GM20431 (cell line): ENCODE results near the gene IL21R.

Source experiments
- in situ Hi-C: fragments of 300-500 bp; cut with MseI, MboI; formaldehyde crosslinking; loops from one replicate; pipeline ENCODE4 v1.15.0; 2020; ENCODE audit warnings: low sequenced_read_pairs; ENCODE audit not compliant: unreplicated experiment

Gene IL21R

GRCh38 chr16:27474921-27475320 is 72.9 kb downstream of the IL21R start:
- in situ Hi-C loops, result no loop called here

GRCh38 chr16:27475561-27475960 is 73.6 kb downstream of the IL21R start:
- in situ Hi-C loops, result no loop called here

GRCh38 chr16:27476240-27476639 is 74.3 kb downstream of the IL21R start:
- in situ Hi-C loops, result no loop called here

GRCh38 chr16:27480761-27481160 is 78.8 kb downstream of the IL21R start:
- in situ Hi-C loops, result no loop called here

- in situ Hi-C loops, result no loop called here
These were observed 79.4 kb downstream of the IL21R start for GRCh38 chr16:27481282-27481934.

GRCh38 chr16:27482397-27483087 is 80.6 kb downstream of the IL21R start:
- in situ Hi-C loops, result no loop called here

GRCh38 chr16:27483088-27483437 is 81.1 kb downstream of the IL21R start:
- in situ Hi-C loops, result no loop called here

GRCh38 chr16:27483624-27484023 is 81.7 kb downstream of the IL21R start:
- in situ Hi-C loops, result no loop called here

- in situ Hi-C loops, result no loop called here
These were observed 83.2 kb downstream of the IL21R start for GRCh38 chr16:27485126-27485525.

- in situ Hi-C loops, result no loop called here
These were observed 83.8 kb downstream of the IL21R start for GRCh38 chr16:27485811-27486210.

GRCh38 chr16:27486344-27486743 is 84.4 kb downstream of the IL21R start:
- in situ Hi-C loops, result no loop called here

GRCh38 chr16:27486760-27487159 is 84.8 kb downstream of the IL21R start:
- in situ Hi-C loops, result no loop called here

GRCh38 chr16:27489421-27489820 is 87.4 kb downstream of the IL21R start:
- in situ Hi-C loops, result no loop called here

GRCh38 chr16:27489906-27490305 is 87.9 kb downstream of the IL21R start:
- in situ Hi-C loops, result no loop called here

- in situ Hi-C loops, result no loop called here
These were observed 90.1 kb downstream of the IL21R start for GRCh38 chr16:27491894-27492587.

GRCh38 chr16:27492588-27492979 is 90.6 kb downstream of the IL21R start:
- in situ Hi-C loops, result no loop called here

- in situ Hi-C loops, result no loop called here
These were observed 93.2 kb downstream of the IL21R start for GRCh38 chr16:27495191-27495590.

- in situ Hi-C loops, result no loop called here
These were observed 96.3 kb downstream of the IL21R start for GRCh38 chr16:27498031-27498825.

GRCh38 chr16:27498916-27499658 is 97.1 kb downstream of the IL21R start:
- in situ Hi-C loops, result no loop called here

- in situ Hi-C loops, result no loop called here
These were observed 97.7 kb downstream of the IL21R start for GRCh38 chr16:27499659-27500055.
